KMS-11 (cell line): ENCODE results near the gene RNF146.

ENCODE experiments used
- H2AFZ ChIP-seq: fragments of 200-600 bp; sonication (generic); 2 replicates; pipeline ENCODE4 v1.6.1; 2016; ENCODE audit warnings: antibody characterized with exemption, mixed run types, low read depth
- H3K27ac ChIP-seq: fragments of 200-600 bp; sonication (generic); 2 replicates; pipeline ENCODE4 v1.6.1; 2016; ENCODE audit warnings: mild to moderate bottlenecking, mixed run types
- H3K27me3 ChIP-seq: fragments of 200-600 bp; sonication (generic); 2 replicates; pipeline ENCODE4 v1.6.1; 2017; ENCODE audit warnings: mild to moderate bottlenecking, low read depth, mixed run types, moderate library complexity; ENCODE audit not compliant: insufficient read depth
- H3K36me3 ChIP-seq: fragments of 200-600 bp; sonication (generic); 2 replicates; pipeline ENCODE4 v1.6.1; 2017; ENCODE audit warnings: mild to moderate bottlenecking, mixed run types; ENCODE audit not compliant: insufficient read depth
- H3K4me1 ChIP-seq: fragments of 200-600 bp; sonication (generic); 2 replicates; pipeline ENCODE4 v1.6.1; 2016; ENCODE audit warnings: mild to moderate bottlenecking, low read depth, mixed run types; ENCODE audit not compliant: poor library complexity, severe bottlenecking
- H3K4me2 ChIP-seq: fragments of 200-600 bp; sonication (generic); 2 replicates; pipeline ENCODE4 v1.7.0; 2016; ENCODE audit warnings: mild to moderate bottlenecking, mixed run types
- H3K4me3 ChIP-seq: fragments of 200-600 bp; sonication (generic); IDR thresholded peaks from 2 replicates; pipeline ENCODE4 v1.6.1; 2017; ENCODE audit warnings: low read depth, low read length, mixed read lengths; ENCODE audit not compliant: insufficient read depth
- H3K79me2 ChIP-seq: fragments of 200-600 bp; sonication (generic); 2 replicates; pipeline ENCODE4 v1.6.1; 2016; ENCODE audit warnings: low read depth, mixed run types; ENCODE audit not compliant: insufficient read depth
- H3K9ac ChIP-seq: fragments of 200-600 bp; sonication (generic); 2 replicates; pipeline ENCODE4 v1.6.1; 2016; ENCODE audit warnings: mild to moderate bottlenecking, mixed run types
- H4K20me1 ChIP-seq: fragments of 200-600 bp; sonication (generic); 2 replicates; pipeline ENCODE4 v1.6.1; 2016; ENCODE audit warnings: mild to moderate bottlenecking, mixed run types; ENCODE audit not compliant: insufficient read depth
- TF ChIP-seq, protein P1 (sequence below): fragments of 200-600 bp; sonication (generic); conservative IDR thresholded peaks from 2 replicates; pipeline ENCODE4 v1.6.1; 2017; ENCODE audit warnings: low read depth, mild to moderate bottlenecking, antibody characterized with exemption, low read length, moderate library complexity, mixed read lengths

RNF146 gene

DNA sequence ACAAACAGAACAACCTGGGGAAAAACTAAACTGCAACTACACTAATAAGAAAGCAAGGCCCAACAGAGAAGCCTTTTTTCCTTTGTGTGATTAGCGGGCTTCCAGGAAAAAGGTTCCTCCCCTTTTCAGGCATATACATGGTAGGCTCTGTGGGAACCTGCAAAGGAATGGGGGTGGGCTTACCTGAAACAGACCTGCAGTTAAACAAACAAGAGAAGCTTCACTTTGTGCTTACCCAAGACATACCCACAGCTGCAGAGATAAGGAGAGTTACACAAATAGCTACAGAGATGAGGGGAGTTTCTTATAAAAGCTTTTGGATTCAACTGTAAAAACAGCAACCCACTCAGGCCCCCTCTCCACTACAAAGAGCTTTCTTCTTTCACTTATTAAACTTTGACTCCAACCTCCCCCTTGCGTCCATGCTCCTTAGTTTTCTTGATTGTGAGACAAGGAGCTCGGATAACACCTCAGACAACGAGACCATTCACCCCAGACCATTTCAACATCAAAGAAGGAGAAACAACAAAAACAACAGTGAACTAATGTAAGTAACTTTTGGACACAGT is 30.9 kb downstream of the RNF146 start:
- Histone ChIP-seq H3K27ac (no peak overlapping the region), H3K4me2 (no peak overlapping the region), H3K79me2 (no peaks in the 10 kb centered on the region), H3K4me1 (peaks cover 3% of the 10 kb centered on the region), H3K27me3 (no peaks in the 10 kb centered on the region), H3K9ac (no peak overlapping the region), H3K36me3 (no peaks in the 10 kb centered on the region), H4K20me1 (no peaks in the 10 kb centered on the region), H3K4me3 (no peak overlapping the region), H2AFZ (no peak overlapping the region)
- TF ChIP-seq, protein P1, sequence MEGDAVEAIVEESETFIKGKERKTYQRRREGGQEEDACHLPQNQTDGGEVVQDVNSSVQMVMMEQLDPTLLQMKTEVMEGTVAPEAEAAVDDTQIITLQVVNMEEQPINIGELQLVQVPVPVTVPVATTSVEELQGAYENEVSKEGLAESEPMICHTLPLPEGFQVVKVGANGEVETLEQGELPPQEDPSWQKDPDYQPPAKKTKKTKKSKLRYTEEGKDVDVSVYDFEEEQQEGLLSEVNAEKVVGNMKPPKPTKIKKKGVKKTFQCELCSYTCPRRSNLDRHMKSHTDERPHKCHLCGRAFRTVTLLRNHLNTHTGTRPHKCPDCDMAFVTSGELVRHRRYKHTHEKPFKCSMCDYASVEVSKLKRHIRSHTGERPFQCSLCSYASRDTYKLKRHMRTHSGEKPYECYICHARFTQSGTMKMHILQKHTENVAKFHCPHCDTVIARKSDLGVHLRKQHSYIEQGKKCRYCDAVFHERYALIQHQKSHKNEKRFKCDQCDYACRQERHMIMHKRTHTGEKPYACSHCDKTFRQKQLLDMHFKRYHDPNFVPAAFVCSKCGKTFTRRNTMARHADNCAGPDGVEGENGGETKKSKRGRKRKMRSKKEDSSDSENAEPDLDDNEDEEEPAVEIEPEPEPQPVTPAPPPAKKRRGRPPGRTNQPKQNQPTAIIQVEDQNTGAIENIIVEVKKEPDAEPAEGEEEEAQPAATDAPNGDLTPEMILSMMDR, result no peak

DNA sequence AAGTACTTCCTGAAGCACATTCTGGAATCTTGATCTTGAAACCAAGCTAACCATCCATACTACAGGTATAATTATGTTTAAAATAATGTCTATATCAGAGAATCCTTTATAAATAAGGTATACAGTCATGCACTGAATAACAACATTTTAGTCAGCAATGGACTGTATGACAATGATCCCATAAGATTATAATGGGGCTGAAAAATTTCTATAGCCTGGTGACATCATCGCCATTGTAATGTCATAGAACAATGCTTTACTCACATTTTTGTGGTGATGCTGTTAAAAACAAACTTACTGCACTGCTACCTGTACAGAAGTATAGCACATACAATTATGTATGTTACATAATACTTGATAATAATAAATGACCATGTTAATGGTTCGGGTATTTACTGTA is 31.8 kb downstream of the RNF146 start:
- TF ChIP-seq, protein P1, result no peak
- Histone ChIP-seq H3K9ac (no peak overlapping the region), H3K27me3 (no peaks in the 10 kb centered on the region), H3K4me2 (no peak overlapping the region), H3K4me1 (peaks cover 3% of the 10 kb centered on the region), H3K27ac (no peak overlapping the region), H3K79me2 (no peaks in the 10 kb centered on the region), H3K4me3 (no peak overlapping the region), H3K36me3 (no peaks in the 10 kb centered on the region), H4K20me1 (no peaks in the 10 kb centered on the region), H2AFZ (no peak overlapping the region)

DNA sequence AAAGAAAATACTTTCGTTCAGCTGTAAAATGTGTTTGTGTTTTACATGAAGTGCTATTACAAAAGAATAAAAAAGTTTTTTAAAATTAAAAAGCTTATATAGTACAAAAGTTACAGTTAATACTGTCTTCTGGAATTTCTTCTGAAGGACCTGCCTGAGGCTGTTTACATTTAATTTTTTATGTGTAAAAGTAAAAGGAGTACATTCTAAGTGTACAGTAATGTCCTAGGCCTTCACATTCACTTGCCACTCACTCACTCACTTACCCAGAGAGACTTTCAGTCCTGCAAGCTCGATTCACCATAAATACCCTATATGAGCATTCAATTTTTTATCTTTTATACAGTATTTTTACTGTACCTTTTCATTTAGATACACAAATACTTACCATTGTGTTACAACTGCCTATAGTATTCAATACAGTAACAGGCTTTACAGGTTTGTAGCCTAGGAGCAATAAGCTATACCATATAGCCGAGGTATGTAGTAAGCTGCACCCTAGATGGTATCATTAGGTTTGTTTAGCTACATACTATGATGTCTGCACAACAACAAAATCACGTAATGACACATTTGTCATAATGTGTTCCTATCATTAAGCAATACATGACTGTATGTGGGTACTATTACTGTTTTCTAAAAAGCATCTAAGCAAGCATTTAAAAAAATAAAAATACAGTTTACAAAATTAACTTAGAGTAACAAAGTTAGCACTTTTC is 33.0 kb downstream of the RNF146 start:
- Histone ChIP-seq H3K4me1 (peaks cover 3% of the 10 kb centered on the region), H3K27me3 (no peaks in the 10 kb centered on the region), H3K79me2 (no peaks in the 10 kb centered on the region), H3K4me2 (no peak overlapping the region), H3K27ac (no peak overlapping the region), H4K20me1 (no peaks in the 10 kb centered on the region), H3K4me3 (no peak overlapping the region), H2AFZ (no peak overlapping the region), H3K9ac (no peak overlapping the region), H3K36me3 (no peaks in the 10 kb centered on the region)
- TF ChIP-seq, protein P1, result no peak

DNA sequence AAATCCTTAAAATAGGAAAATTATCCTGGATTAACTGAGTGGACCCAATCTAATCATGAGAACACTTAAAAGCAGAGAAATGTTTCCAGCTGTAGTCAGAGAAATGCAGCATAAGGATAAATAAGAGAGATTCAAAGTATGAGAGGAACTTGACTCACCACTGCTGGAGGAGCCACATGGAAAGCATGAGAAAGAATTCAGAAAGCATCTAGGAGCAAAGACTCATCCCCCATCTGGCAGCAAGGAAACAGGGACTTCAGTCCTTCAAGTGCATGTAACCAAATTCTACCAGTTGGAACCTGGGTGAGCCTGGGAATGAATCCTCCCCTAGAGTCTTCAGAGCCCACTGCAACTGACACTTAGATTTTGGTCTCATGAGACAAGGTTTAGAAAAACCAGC is 33.7 kb downstream of the RNF146 start:
- H3K27me3 ChIP-seq, result no peaks in the 10 kb centered on the region
- H3K9ac ChIP-seq, result no peak overlapping the region
- H3K79me2 ChIP-seq, result no peaks in the 10 kb centered on the region
- no peaks in the 10 kb centered on the region for H3K36me3 ChIP-seq
- peaks cover 3% of the 10 kb centered on the region for H3K4me1 ChIP-seq
- H3K4me3 ChIP-seq, result no peak overlapping the region
- H4K20me1 ChIP-seq, result no peaks in the 10 kb centered on the region
- H3K4me2 ChIP-seq, result no peak overlapping the region
- H2AFZ ChIP-seq, result no peak overlapping the region
- no peak overlapping the region for H3K27ac ChIP-seq
- TF ChIP-seq, protein P1, result no peak
